ENCODE measurements around the gene CADPS. TPM values are rescaled to one million over a fixed set of nuclear protein-coding genes. Genes with fewer than 3 reads are reported as not detected.

Gene CADPS
- total RNA-seq, 1 experiment from 2014 or later: not detected

DNA sequence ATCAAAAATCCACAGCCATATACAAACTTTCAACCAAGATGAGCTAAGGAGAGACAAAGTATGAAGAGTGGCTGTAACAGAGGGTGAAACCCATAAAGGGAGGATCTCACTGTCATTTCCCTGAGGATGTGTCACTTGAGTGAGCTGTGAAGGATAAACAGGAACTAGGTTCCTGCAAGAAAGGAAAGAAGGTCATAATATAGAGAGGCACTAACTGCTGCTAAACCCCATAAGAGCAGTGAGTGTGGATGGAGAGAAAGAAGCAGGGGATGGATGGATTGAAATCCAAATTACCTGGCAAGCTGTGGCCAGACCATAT lies 45.2 kb upstream of the CADPS start:
- no peaks in the 10 kb centered on the region for H3K4me1 ChIP-seq (replicated peaks; ENCODE audit: insufficient read depth)
- intact Hi-C loops (cut with micrococcal nuclease; ENCODE audit: unreplicated experiment): no loop called here

DNA sequence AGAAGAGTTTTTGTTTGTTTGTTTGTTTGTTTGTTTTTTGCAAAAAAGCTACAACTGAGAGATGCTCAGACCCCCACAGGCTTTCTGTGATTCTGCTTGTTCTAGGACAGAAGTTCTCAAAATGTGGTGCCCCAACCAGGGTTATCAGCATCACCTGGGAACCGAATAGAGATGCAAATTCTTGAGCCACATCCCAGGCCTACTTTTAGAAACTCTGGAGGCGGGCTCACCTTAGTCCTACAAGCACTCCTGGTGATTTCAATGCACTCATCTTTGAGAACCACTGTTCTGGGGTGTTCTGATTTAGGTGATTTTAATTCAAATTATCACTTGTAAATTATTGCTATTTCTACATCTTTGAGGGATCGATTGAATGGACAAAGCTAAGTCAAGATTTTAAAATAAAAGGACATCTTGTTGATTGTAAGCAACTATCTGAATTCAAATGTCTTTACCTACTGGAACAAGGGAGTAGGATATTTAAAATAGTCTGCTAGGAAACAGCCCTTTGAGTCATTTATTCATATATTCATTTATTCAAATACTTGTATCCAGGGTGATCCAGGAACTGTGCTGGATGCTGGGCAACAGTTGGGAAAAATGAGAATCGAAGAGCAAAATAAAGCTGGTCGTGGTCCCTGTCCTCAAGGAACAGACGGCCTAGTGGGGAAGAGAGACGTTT lies 44.7 kb upstream of the CADPS start:
- intact Hi-C loops (cut with micrococcal nuclease; ENCODE audit: unreplicated experiment): no loop called here
- Histone ChIP-seq H3K27me3 (ENCODE audit: insufficient read depth, low read depth) (no peaks in the 10 kb centered on the region), H3F3A (ENCODE audit: insufficient read depth, low read depth) (no peaks in the 10 kb centered on the region), H2AFZ (no peak overlapping the region), H3K4me1 (replicated peaks; ENCODE audit: insufficient read depth) (no peaks in the 10 kb centered on the region), H3K9me3 (ENCODE audit: insufficient read depth, low read depth) (no peaks in the 10 kb centered on the region), H3K79me2 (ENCODE audit: low read depth) (no peaks in the 10 kb centered on the region), H3K4me2 (no peak overlapping the region), H3K36me3 (ENCODE audit: low read depth) (no peaks in the 10 kb centered on the region), H3K27ac (no peak overlapping the region), H4K20me1 (ENCODE audit: insufficient read depth) (no peaks in the 10 kb centered on the region), H3K9me2 (ENCODE audit: insufficient read depth) (no peaks in the 10 kb centered on the region), H3K4me3 (no peak overlapping the region)
- CTCF ChIA-PET: no interaction called here
- POLR2A ChIA-PET (ENCODE audit: unreplicated experiment): no interaction called here
- TF ChIP-seq, protein P1, sequence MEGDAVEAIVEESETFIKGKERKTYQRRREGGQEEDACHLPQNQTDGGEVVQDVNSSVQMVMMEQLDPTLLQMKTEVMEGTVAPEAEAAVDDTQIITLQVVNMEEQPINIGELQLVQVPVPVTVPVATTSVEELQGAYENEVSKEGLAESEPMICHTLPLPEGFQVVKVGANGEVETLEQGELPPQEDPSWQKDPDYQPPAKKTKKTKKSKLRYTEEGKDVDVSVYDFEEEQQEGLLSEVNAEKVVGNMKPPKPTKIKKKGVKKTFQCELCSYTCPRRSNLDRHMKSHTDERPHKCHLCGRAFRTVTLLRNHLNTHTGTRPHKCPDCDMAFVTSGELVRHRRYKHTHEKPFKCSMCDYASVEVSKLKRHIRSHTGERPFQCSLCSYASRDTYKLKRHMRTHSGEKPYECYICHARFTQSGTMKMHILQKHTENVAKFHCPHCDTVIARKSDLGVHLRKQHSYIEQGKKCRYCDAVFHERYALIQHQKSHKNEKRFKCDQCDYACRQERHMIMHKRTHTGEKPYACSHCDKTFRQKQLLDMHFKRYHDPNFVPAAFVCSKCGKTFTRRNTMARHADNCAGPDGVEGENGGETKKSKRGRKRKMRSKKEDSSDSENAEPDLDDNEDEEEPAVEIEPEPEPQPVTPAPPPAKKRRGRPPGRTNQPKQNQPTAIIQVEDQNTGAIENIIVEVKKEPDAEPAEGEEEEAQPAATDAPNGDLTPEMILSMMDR (conservative IDR thresholded peaks at IDR 0.05): no peak
- TF ChIP-seq EZH2 (IDR thresholded peaks at IDR 0.05; ENCODE audit: low read depth): no peak
- BruUV-seq (replicated peaks): no TSS peak
- no peak for DNase-seq

More for the DNA sequence above, 45.2 kb upstream of the CADPS start:
- Histone ChIP-seq H3K9me2 (ENCODE audit: insufficient read depth) (no peaks in the 10 kb centered on the region), H3F3A (ENCODE audit: insufficient read depth, low read depth) (no peaks in the 10 kb centered on the region), H3K79me2 (ENCODE audit: low read depth) (no peaks in the 10 kb centered on the region), H2AFZ (no peak overlapping the region), H3K27ac (no peak overlapping the region), H3K4me3 (no peak overlapping the region), H3K36me3 (ENCODE audit: low read depth) (no peaks in the 10 kb centered on the region), H3K9me3 (ENCODE audit: insufficient read depth, low read depth) (no peaks in the 10 kb centered on the region), H4K20me1 (ENCODE audit: insufficient read depth) (no peaks in the 10 kb centered on the region), H3K27me3 (ENCODE audit: insufficient read depth, low read depth) (no peaks in the 10 kb centered on the region), H3K4me2 (no peak overlapping the region)
- ChIA-PET CTCF (no interaction called here), POLR2A (ENCODE audit: unreplicated experiment) (no interaction called here)
- TF ChIP-seq, protein P1 (conservative IDR thresholded peaks at IDR 0.05): no peak
- no peak for TF ChIP-seq EZH2 (IDR thresholded peaks at IDR 0.05; ENCODE audit: low read depth)
- DNase-seq: no peak
- BruUV-seq (replicated peaks): no TSS peak

DNA sequence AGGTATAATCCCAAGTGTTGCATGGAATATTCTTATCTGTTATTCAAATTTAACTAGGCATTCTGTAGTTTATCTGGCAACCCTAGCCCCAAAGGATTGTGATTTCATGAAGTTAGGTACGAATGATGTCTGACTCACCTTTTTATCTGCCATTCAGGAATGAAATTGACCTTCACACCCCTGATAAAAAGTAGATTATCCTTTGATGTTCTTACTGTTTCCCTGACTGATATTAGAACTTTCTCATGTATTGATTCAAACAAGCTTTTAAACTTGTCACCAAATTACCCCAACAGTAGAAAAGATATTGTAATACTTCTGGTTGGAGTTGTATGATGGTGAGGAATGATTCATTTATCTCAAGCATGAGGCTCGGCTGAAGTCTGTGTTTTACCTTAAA lies 43.6 kb upstream of the CADPS start:
- intact Hi-C loops (cut with micrococcal nuclease; ENCODE audit: unreplicated experiment): no loop called here
- Histone ChIP-seq H3K4me1 (replicated peaks; ENCODE audit: insufficient read depth) (no peaks in the 10 kb centered on the region), H3K4me3 (no peak overlapping the region), H3K9me3 (ENCODE audit: insufficient read depth, low read depth) (no peaks in the 10 kb centered on the region), H3K27ac (no peak overlapping the region), H3F3A (ENCODE audit: insufficient read depth, low read depth) (no peaks in the 10 kb centered on the region), H4K20me1 (ENCODE audit: insufficient read depth) (no peaks in the 10 kb centered on the region), H3K9me2 (ENCODE audit: insufficient read depth) (no peaks in the 10 kb centered on the region), H3K79me2 (ENCODE audit: low read depth) (no peaks in the 10 kb centered on the region), H3K27me3 (ENCODE audit: insufficient read depth, low read depth) (no peaks in the 10 kb centered on the region), H3K4me2 (no peak overlapping the region), H3K36me3 (ENCODE audit: low read depth) (no peaks in the 10 kb centered on the region), H2AFZ (no peak overlapping the region)
- no peak for DNase-seq
- BruUV-seq (replicated peaks): no TSS peak
- CTCF ChIA-PET: no interaction called here
- no peak for TF ChIP-seq EZH2 (IDR thresholded peaks at IDR 0.05; ENCODE audit: low read depth)
- TF ChIP-seq, protein P1 (conservative IDR thresholded peaks at IDR 0.05): no peak
- POLR2A ChIA-PET (ENCODE audit: unreplicated experiment): no interaction called here

Measured in PC-9 (cell line).